ENCODE measurements around the gene SLC1A3.

- no peak for TF ChIP-seq CTCF (IDR thresholded peaks at IDR 0.05)
- no peak for TF ChIP-seq POLR2A (IDR thresholded peaks at IDR 0.05)
- TF ChIP-seq POLR2AphosphoS5 (IDR thresholded peaks at IDR 0.05): no peak
- no peak for TF ChIP-seq EP300 (IDR thresholded peaks at IDR 0.05)
These were observed 34.5 kb downstream of the SLC1A3 start for GRCh38 chr5:36640949-36641348.

All from stomach (tissue), 4 donors.